Glutamatergic neuron (in vitro differentiated cells): Measurements from ENCODE around the gene PHF12. TPM values are rescaled to one million over a fixed set of nuclear protein-coding genes. Genes with fewer than 3 reads are reported as not detected.

Experiments
- DNase-seq: peaks from one replicate; pipeline ENCODE4 v3.0.0; 2022
- H3K27ac Mint-ChIP-seq: one replicate; pipeline ENCODE4 v1.8.0; 2020; ENCODE audit warnings: mild to moderate bottlenecking, mixed read lengths, inconsistent platforms; ENCODE audit not compliant: unreplicated experiment
- H3K27me3 Mint-ChIP-seq: one replicate; pipeline ENCODE4 v1.8.0; 2020; ENCODE audit warnings: mild to moderate bottlenecking, moderate library complexity, mixed read lengths, inconsistent platforms; ENCODE audit not compliant: unreplicated experiment
- H3K36me3 Mint-ChIP-seq: one replicate; pipeline ENCODE4 v1.8.0; 2020; ENCODE audit warnings: mild to moderate bottlenecking, mixed read lengths, inconsistent platforms; ENCODE audit not compliant: unreplicated experiment
- H3K4me1 Mint-ChIP-seq: one replicate; pipeline ENCODE4 v1.8.0; 2020; ENCODE audit warnings: mild to moderate bottlenecking, low read depth, mixed read lengths, inconsistent platforms; ENCODE audit not compliant: unreplicated experiment
- H3K4me3 Mint-ChIP-seq: one replicate; pipeline ENCODE4 v1.8.0; 2020; ENCODE audit warnings: mild to moderate bottlenecking, mixed read lengths, inconsistent platforms; ENCODE audit not compliant: unreplicated experiment
- H3K9me3 Mint-ChIP-seq: one replicate; pipeline ENCODE4 v1.8.0; 2020; ENCODE audit warnings: mild to moderate bottlenecking, moderate library complexity, mixed read lengths, inconsistent platforms; ENCODE audit not compliant: unreplicated experiment
- CTCF ChIP-seq: fragments of 200-600 bp; sonication (generic); IDR thresholded peaks from one replicate; pipeline ENCODE4 v1.5.0; 2021; ENCODE audit not compliant: partially characterized antibody, unreplicated experiment
- total RNA-seq: library from RNA; stranded (reverse); fragmentation: NEBNext Ultra II Directional; extraction: Animal tissue kit (Norgen Biotek cat#: 25700); gene quantifications from one replicate; pipeline ENCODE4 v1.2.1, GENCODE V29; 2021; ENCODE audit not compliant: unreplicated experiment

PHF12 gene
- total RNA-seq, 1 donor from 2014 or later, result 59.8 TPM

DNA sequence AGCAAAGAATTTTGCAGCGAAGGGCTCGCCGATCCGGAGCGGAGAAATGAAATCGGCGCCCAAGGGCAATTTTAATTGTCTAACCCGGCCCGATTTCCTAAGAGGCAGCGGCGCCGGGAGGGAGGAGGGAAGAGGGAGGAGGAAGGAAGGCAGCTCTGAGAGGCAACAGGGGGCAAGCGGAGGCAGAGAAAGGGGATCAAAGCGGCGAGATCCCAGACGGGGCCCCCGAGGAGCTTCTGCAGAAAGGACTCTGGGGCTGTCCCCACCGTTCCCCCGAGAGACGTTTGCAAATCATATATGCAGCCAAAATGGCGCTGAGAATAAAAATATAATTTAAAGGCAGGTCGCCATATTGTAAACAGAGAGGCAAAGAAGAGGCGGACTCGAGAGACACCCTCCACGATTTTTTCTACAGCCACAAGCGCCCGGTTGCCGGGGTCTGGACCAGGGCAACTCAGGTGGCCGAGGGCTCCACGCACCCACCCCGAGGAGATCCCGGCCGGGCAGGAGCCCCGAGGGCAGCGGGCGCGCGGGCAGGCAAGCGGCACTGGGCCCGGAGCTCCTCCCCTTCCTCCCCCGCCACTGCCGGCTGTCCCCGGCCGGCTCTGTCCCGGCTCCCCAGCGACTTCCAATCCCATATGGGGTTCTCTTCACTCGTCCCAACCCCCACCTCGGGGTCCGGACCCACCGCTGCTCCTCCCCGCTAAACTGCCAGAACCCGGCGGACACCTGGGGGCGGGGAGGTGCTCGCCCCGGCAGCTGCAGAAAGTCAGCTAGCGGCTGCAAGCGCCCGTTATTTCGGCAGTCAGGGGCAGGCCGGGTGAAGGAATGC lies 1.9 kb downstream of the PHF12 start:
- peak overlapping the region; percentile 97 for H3K4me3 Mint-ChIP-seq

DNA sequence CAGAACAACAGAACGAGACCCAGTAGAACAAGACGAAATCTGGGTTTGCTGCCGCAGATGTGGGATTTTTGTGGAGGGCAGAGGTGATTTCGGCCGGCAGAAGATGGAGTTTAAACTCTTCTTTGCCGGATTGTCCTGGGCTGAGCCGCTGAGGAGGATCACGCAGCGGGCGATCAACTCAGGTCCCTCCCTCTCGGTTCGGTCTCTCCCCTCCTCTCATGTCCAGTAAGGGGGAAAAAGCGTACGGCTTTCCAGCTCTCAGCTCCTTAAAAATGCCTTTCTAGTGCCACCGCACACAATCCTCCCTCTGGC lies 2.5 kb downstream of the PHF12 start:
- Mint-ChIP-seq H3K4me1 (peaks cover 21% of the 10 kb centered on the region), H3K27me3 (peaks cover 11% of the 10 kb centered on the region), H3K36me3 (no peaks in the 10 kb centered on the region), H3K4me3 (peak overlapping the region; percentile 97), H3K9me3 (peaks cover 12% of the 10 kb centered on the region), H3K27ac (peak overlapping the region; percentile 92)
- no peak for TF ChIP-seq CTCF
- no peak for DNase-seq

More for the DNA sequence above, 1.9 kb downstream of the PHF12 start:
- Mint-ChIP-seq H3K27me3 (peaks cover 11% of the 10 kb centered on the region), H3K36me3 (no peaks in the 10 kb centered on the region), H3K27ac (peak overlapping the region; percentile 92), H3K9me3 (peaks cover 12% of the 10 kb centered on the region), H3K4me1 (peaks cover 19% of the 10 kb centered on the region)
- peak; percentile 70 for DNase-seq
- TF ChIP-seq CTCF, result no peak

GRCh38 chr17:28948342-28948741 lies 3.0 kb downstream of the PHF12 start:
- H3K4me1 Mint-ChIP-seq, result peaks cover 22% of the 10 kb centered on the region
- peak overlapping the region; percentile 97 for H3K4me3 Mint-ChIP-seq
- H3K27me3 Mint-ChIP-seq, result peaks cover 11% of the 10 kb centered on the region
- H3K27ac Mint-ChIP-seq, result peak overlapping the region; percentile 92
- H3K9me3 Mint-ChIP-seq, result peaks cover 12% of the 10 kb centered on the region
- H3K36me3 Mint-ChIP-seq, result no peaks in the 10 kb centered on the region
- DNase-seq, result no peak
- no peak for TF ChIP-seq CTCF

DNA sequence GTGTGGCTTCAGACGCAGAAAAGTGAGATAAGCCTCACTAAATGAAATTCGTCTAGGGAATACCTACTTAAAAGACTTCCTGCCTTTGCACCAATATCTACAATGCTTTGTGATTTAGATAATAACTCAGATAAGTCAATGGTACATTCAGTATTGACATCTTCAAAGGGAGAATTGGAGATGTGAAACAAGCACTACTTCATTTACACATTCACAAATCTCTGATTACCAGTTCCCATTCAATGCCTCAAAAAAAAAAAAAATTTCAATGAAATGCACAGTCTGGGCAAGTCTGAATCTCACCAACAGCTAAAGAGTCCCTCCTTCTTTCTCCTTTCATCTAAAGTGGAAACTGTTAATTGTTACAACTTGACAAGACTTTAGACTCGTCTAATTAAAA lies 3.7 kb downstream of the PHF12 start:
- Mint-ChIP-seq H3K4me1 (peaks cover 22% of the 10 kb centered on the region), H3K36me3 (no peaks in the 10 kb centered on the region), H3K27me3 (peaks cover 11% of the 10 kb centered on the region), H3K9me3 (peaks cover 12% of the 10 kb centered on the region), H3K4me3 (peak overlapping the region; percentile 97), H3K27ac (peak overlapping the region; percentile 59)
- no peak for DNase-seq
- TF ChIP-seq CTCF, result no peak

- H3K36me3 Mint-ChIP-seq, result no peaks in the 10 kb centered on the region
- H3K27me3 Mint-ChIP-seq, result peaks cover 11% of the 10 kb centered on the region
Observed at GRCh38 chr17:28946239-28946638, 5.1 kb downstream of the PHF12 start.

More at GRCh38 chr17:28946239-28946638, 5.1 kb downstream of the PHF12 start:
- no peak for TF ChIP-seq CTCF
- peaks cover 12% of the 10 kb centered on the region for H3K9me3 Mint-ChIP-seq
- peak overlapping the region; percentile 75 for H3K4me3 Mint-ChIP-seq
- H3K4me1 Mint-ChIP-seq, result peaks cover 25% of the 10 kb centered on the region
- DNase-seq, result no peak
- peak overlapping the region; percentile 44 for H3K27ac Mint-ChIP-seq
